ENCODE results near the gene MGAT4C.
"Not testable (repeated sequence)": the region's sequence is repeated elsewhere in the genome, so short reads cannot be mapped to it uniquely, and the experiment has no call there.

MGAT4C gene

GRCh38 chr12:86117711-86118110 is 138.5 kb downstream of the MGAT4C start:
- H3K36me3 ChIP-seq (ENCODE audit: control insufficient read depth, insufficient read depth, low read length), result no peaks in the 10 kb centered on the region
- no peaks in the 10 kb centered on the region for H3K9me3 ChIP-seq (ENCODE audit: control insufficient read depth, low read length)
- H3K4me3 ChIP-seq (ENCODE audit: low read length), result no peak overlapping the region
- no peaks in the 10 kb centered on the region for H3K27me3 ChIP-seq (ENCODE audit: control insufficient read depth, insufficient read depth, low read length)
- no peak overlapping the region for H3K9ac ChIP-seq (ENCODE audit: low read length)
- no peaks in the 10 kb centered on the region for H3K4me1 ChIP-seq (ENCODE audit: control insufficient read depth, insufficient read depth, low read length)

GRCh38 chr12:86104087-86104486 is 152.1 kb downstream of the MGAT4C start:
- H3K9ac ChIP-seq (ENCODE audit: low read length), result no peak overlapping the region
- no peaks in the 10 kb centered on the region for H3K4me1 ChIP-seq (ENCODE audit: control insufficient read depth, insufficient read depth, low read length)
- no peaks in the 10 kb centered on the region for H3K36me3 ChIP-seq (ENCODE audit: control insufficient read depth, insufficient read depth, low read length)
- H3K9me3 ChIP-seq (ENCODE audit: control insufficient read depth, low read length), result no peaks in the 10 kb centered on the region
- H3K4me3 ChIP-seq (ENCODE audit: low read length), result no peak overlapping the region
- no peaks in the 10 kb centered on the region for H3K27me3 ChIP-seq (ENCODE audit: control insufficient read depth, insufficient read depth, low read length)

- no peaks in the 10 kb centered on the region for H3K4me1 ChIP-seq (ENCODE audit: control insufficient read depth, insufficient read depth, low read length)
These were observed 159.0 kb downstream of the MGAT4C start for GRCh38 chr12:86097161-86097560.

GRCh38 chr12:86091681-86092080 is 164.5 kb downstream of the MGAT4C start:
- H3K9ac ChIP-seq (ENCODE audit: low read length), result no peak overlapping the region
- no peaks in the 10 kb centered on the region for H3K4me1 ChIP-seq (ENCODE audit: control insufficient read depth, insufficient read depth, low read length)
- no peaks in the 10 kb centered on the region for H3K27me3 ChIP-seq (ENCODE audit: control insufficient read depth, insufficient read depth, low read length)
- H3K9me3 ChIP-seq (ENCODE audit: control insufficient read depth, low read length), result no peaks in the 10 kb centered on the region
- H3K4me3 ChIP-seq (ENCODE audit: low read length), result no peak overlapping the region
- H3K36me3 ChIP-seq (ENCODE audit: control insufficient read depth, insufficient read depth, low read length), result no peaks in the 10 kb centered on the region

More at GRCh38 chr12:86097161-86097560, 159.0 kb downstream of the MGAT4C start:
- Histone ChIP-seq H3K9me3 (ENCODE audit: control insufficient read depth, low read length) (no peaks in the 10 kb centered on the region), H3K36me3 (ENCODE audit: control insufficient read depth, insufficient read depth, low read length) (no peaks in the 10 kb centered on the region), H3K27me3 (ENCODE audit: control insufficient read depth, insufficient read depth, low read length) (no peaks in the 10 kb centered on the region), H3K4me3 (ENCODE audit: low read length) (no peak overlapping the region), H3K9ac (ENCODE audit: low read length) (no peak overlapping the region)

GRCh38 chr12:86081843-86082242 is 174.3 kb downstream of the MGAT4C start:
- no peaks in the 10 kb centered on the region for H3K36me3 ChIP-seq (ENCODE audit: control insufficient read depth, insufficient read depth, low read length)
- no peaks in the 10 kb centered on the region for H3K9me3 ChIP-seq (ENCODE audit: control insufficient read depth, low read length)
- no peak overlapping the region for H3K9ac ChIP-seq (ENCODE audit: low read length)
- H3K4me1 ChIP-seq (ENCODE audit: control insufficient read depth, insufficient read depth, low read length), result no peaks in the 10 kb centered on the region
- H3K4me3 ChIP-seq (ENCODE audit: low read length), result no peak overlapping the region
- H3K27me3 ChIP-seq (ENCODE audit: control insufficient read depth, insufficient read depth, low read length), result no peaks in the 10 kb centered on the region

- not testable (repeated sequence) for H3K27me3 ChIP-seq (ENCODE audit: control insufficient read depth, insufficient read depth, low read length); H3K9ac ChIP-seq (ENCODE audit: low read length); H3K4me1 ChIP-seq (ENCODE audit: control insufficient read depth, insufficient read depth, low read length); H3K4me3 ChIP-seq (ENCODE audit: low read length); H3K36me3 ChIP-seq (ENCODE audit: control insufficient read depth, insufficient read depth, low read length); H3K9me3 ChIP-seq (ENCODE audit: control insufficient read depth, low read length)
These were observed 197.1 kb downstream of the MGAT4C start for GRCh38 chr12:86059052-86059451.

GRCh38 chr12:86057092-86057845 is 198.9 kb downstream of the MGAT4C start:
- Histone ChIP-seq H3K27me3 (ENCODE audit: control insufficient read depth, insufficient read depth, low read length) (no peaks in the 10 kb centered on the region), H3K4me3 (ENCODE audit: low read length) (no peak overlapping the region), H3K9me3 (ENCODE audit: control insufficient read depth, low read length) (no peaks in the 10 kb centered on the region), H3K36me3 (ENCODE audit: control insufficient read depth, insufficient read depth, low read length) (no peaks in the 10 kb centered on the region), H3K4me1 (ENCODE audit: control insufficient read depth, insufficient read depth, low read length) (no peaks in the 10 kb centered on the region), H3K9ac (ENCODE audit: low read length) (no peak overlapping the region)

GRCh38 chr12:86052921-86053320 is 203.3 kb downstream of the MGAT4C start:
- no peak overlapping the region for H3K4me3 ChIP-seq (ENCODE audit: low read length)
- H3K9me3 ChIP-seq (ENCODE audit: control insufficient read depth, low read length), result no peaks in the 10 kb centered on the region
- H3K4me1 ChIP-seq (ENCODE audit: control insufficient read depth, insufficient read depth, low read length), result no peaks in the 10 kb centered on the region
- no peaks in the 10 kb centered on the region for H3K27me3 ChIP-seq (ENCODE audit: control insufficient read depth, insufficient read depth, low read length)
- H3K36me3 ChIP-seq (ENCODE audit: control insufficient read depth, insufficient read depth, low read length), result no peaks in the 10 kb centered on the region
- H3K9ac ChIP-seq (ENCODE audit: low read length), result no peak overlapping the region

- Histone ChIP-seq H3K4me1 (ENCODE audit: control insufficient read depth, insufficient read depth, low read length) (no peaks in the 10 kb centered on the region), H3K9me3 (ENCODE audit: control insufficient read depth, low read length) (no peaks in the 10 kb centered on the region), H3K9ac (ENCODE audit: low read length) (no peak overlapping the region), H3K27me3 (ENCODE audit: control insufficient read depth, insufficient read depth, low read length) (no peaks in the 10 kb centered on the region), H3K36me3 (ENCODE audit: control insufficient read depth, insufficient read depth, low read length) (no peaks in the 10 kb centered on the region), H3K4me3 (ENCODE audit: low read length) (no peak overlapping the region)
These were observed 206.2 kb downstream of the MGAT4C start for GRCh38 chr12:86050010-86050409.

- Histone ChIP-seq H3K9me3 (ENCODE audit: control insufficient read depth, low read length) (no peaks in the 10 kb centered on the region), H3K36me3 (ENCODE audit: control insufficient read depth, insufficient read depth, low read length) (no peaks in the 10 kb centered on the region), H3K4me1 (ENCODE audit: control insufficient read depth, insufficient read depth, low read length) (no peaks in the 10 kb centered on the region), H3K27me3 (ENCODE audit: control insufficient read depth, insufficient read depth, low read length) (no peaks in the 10 kb centered on the region), H3K9ac (ENCODE audit: low read length) (no peak overlapping the region), H3K4me3 (ENCODE audit: low read length) (no peak overlapping the region)
These were observed 211.8 kb downstream of the MGAT4C start for GRCh38 chr12:86044396-86044795.

- H3K4me3 ChIP-seq (ENCODE audit: low read length), result no peak overlapping the region
- no peak overlapping the region for H3K9ac ChIP-seq (ENCODE audit: low read length)
- no peaks in the 10 kb centered on the region for H3K4me1 ChIP-seq (ENCODE audit: control insufficient read depth, insufficient read depth, low read length)
- no peaks in the 10 kb centered on the region for H3K9me3 ChIP-seq (ENCODE audit: control insufficient read depth, low read length)
- H3K27me3 ChIP-seq (ENCODE audit: control insufficient read depth, insufficient read depth, low read length), result no peaks in the 10 kb centered on the region
- H3K36me3 ChIP-seq (ENCODE audit: control insufficient read depth, insufficient read depth, low read length), result no peaks in the 10 kb centered on the region
These were observed 214.1 kb downstream of the MGAT4C start for GRCh38 chr12:86042062-86042461.

GRCh38 chr12:86018361-86018760 is 237.8 kb downstream of the MGAT4C start:
- H3K27me3 ChIP-seq (ENCODE audit: control insufficient read depth, insufficient read depth, low read length), result no peaks in the 10 kb centered on the region
- no peaks in the 10 kb centered on the region for H3K36me3 ChIP-seq (ENCODE audit: control insufficient read depth, insufficient read depth, low read length)
- no peak overlapping the region for H3K9ac ChIP-seq (ENCODE audit: low read length)
- H3K4me1 ChIP-seq (ENCODE audit: control insufficient read depth, insufficient read depth, low read length), result no peaks in the 10 kb centered on the region
- no peaks in the 10 kb centered on the region for H3K9me3 ChIP-seq (ENCODE audit: control insufficient read depth, low read length)
- no peak overlapping the region for H3K4me3 ChIP-seq (ENCODE audit: low read length)

- Histone ChIP-seq H3K36me3 (ENCODE audit: control insufficient read depth, insufficient read depth, low read length) (no peaks in the 10 kb centered on the region), H3K9ac (ENCODE audit: low read length) (no peak overlapping the region), H3K9me3 (ENCODE audit: control insufficient read depth, low read length) (no peaks in the 10 kb centered on the region), H3K4me3 (ENCODE audit: low read length) (no peak overlapping the region), H3K27me3 (ENCODE audit: control insufficient read depth, insufficient read depth, low read length) (no peaks in the 10 kb centered on the region), H3K4me1 (ENCODE audit: control insufficient read depth, insufficient read depth, low read length) (no peaks in the 10 kb centered on the region)
These were observed 241.2 kb downstream of the MGAT4C start for GRCh38 chr12:86015026-86015425.

Measured in mucosa of stomach (tissue), 1 donor.